ENCODE data around the gene VIL1.

DNA sequence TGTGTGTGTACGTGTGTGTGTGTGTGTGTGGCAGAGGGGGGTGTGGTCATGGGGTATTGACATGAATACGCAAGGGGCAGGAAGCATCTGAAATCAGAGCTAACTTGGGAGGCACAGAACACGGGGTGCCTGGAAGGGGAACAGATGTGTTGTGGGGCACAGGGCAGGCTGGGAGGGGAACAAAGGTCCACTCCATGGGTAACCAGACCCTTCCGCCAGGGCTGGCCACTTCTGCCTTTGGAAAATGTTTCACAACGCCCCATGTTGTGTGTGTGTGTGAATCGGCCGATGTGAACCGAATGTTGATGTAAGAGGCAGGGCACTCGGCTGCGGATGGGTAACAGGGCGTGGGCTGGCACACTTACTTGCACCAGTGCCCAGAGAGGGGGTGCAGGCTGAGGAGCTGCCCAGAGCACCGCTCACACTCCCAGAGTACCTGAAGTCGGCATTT is 37.0 kb upstream of the VIL1 start, which contains the start of gene SLC11A1:
- TF ChIP-seq JUND (IDR thresholded peaks at IDR 0.05; ENCODE audit: low read length), result no peak
- TF ChIP-seq BCL11A (IDR thresholded peaks at IDR 0.05; ENCODE audit: low read depth in 2 of 2, low read length in 2 of 2), result no peak
